GM12878 (cell line): Measurements from ENCODE around the gene TBCD. TPM values are rescaled to one million over a fixed set of nuclear protein-coding genes. Genes with fewer than 3 reads are reported as not detected.

Experiments used
- ATAC-seq: fragments of 200-7000 bp; cut with Tn5 transposase; 3 replicates; pipeline ENCODE4 v1.9.1; 2020; ENCODE audit warnings: mild to moderate bottlenecking, moderate library complexity
- BruUV-seq: library from RNA; stranded (reverse); fragments of 400-500 nt; replicated peaks from 2 replicates; lab custom pipeline; 2021; lab: Mats Ljungman, UMichigan
- CTCF ChIA-PET: fragments of 300-600 bp; sonication (Branson Sonifier 250); formaldehyde crosslinking; extraction: SDS; loops from one replicate; lab custom pipeline; 2021; ENCODE audit warnings: inconsistent platforms; lab: Yijun Ruan, JAX
- POLR2A ChIA-PET: fragments of 350-600 bp; formaldehyde crosslinking; extraction: SDS; loops from one replicate; lab custom pipeline; 2021; ENCODE audit warnings: inconsistent platforms; lab: Charles Lee
- RAD21 ChIA-PET: fragments of 300-600 bp; sonication (Branson Sonifier 250); formaldehyde crosslinking; loops from one replicate; lab custom pipeline; 2023; ENCODE audit warnings: antibody characterized with exemption; ENCODE audit not compliant: unreplicated experiment; lab: Charles Lee
- SMC1A ChIA-PET: fragments of 300-600 bp; sonication (Branson Sonifier 250); formaldehyde crosslinking; loops from one replicate; lab custom pipeline; 2023; ENCODE audit not compliant: unreplicated experiment, uncharacterized antibody; lab: Charles Lee
- DNase-seq: peaks from one replicate; pipeline ENCODE4 v3.0.0-alpha.2; 2011; ENCODE audit warnings: low read depth, low spot score
- FAIRE-seq: peaks from 3 replicates; lab custom pipeline; 2011; peaks lifted over from hg19 to GRCh38; lab: Jason Lieb, UNC
- H2AFZ ChIP-seq: 2 replicates; pipeline ENCODE4 v1.6.0; 2011; ENCODE audit warnings: low read depth, low read length, control low read depth; ENCODE audit not compliant: control insufficient read depth
- H3K27ac ChIP-seq: 2 replicates; pipeline ENCODE4 v1.5.1; 2011; ENCODE audit warnings: control low read depth; ENCODE audit not compliant: control insufficient read depth, insufficient read depth
- H3K27me3 ChIP-seq, 2 experiments: replicated peaks in 1 of 2; 2 replicates each; pipeline versions ENCODE4 v1.6.0 to v1.6.1; 2011; ENCODE audit warnings: low read length in 1 of 2; ENCODE audit not compliant: control insufficient read depth in 2 of 2, insufficient read depth in 2 of 2
- H3K36me3 ChIP-seq, 2 experiments: 2 replicates each; pipeline ENCODE4 v1.5.1; 2011; ENCODE audit warnings: low read length in 1 of 2; ENCODE audit not compliant: control insufficient read depth in 2 of 2, insufficient read depth in 2 of 2
- H3K4me1 ChIP-seq: 2 replicates; pipeline ENCODE4 v1.6.1; 2011; ENCODE audit warnings: mild to moderate bottlenecking, low read length, moderate library complexity, mixed read lengths; ENCODE audit not compliant: control insufficient read depth, insufficient read depth
- H3K4me2 ChIP-seq: 2 replicates; pipeline ENCODE4 v1.6.0; 2011; ENCODE audit warnings: control low read depth; ENCODE audit not compliant: control insufficient read depth, insufficient read depth
- H3K4me3 ChIP-seq: fragments of 200-600 bp; sonication (generic); 2 replicates; pipeline ENCODE4 v1.5.1; 2016
- H3K79me2 ChIP-seq: 2 replicates; pipeline ENCODE4 v1.6.0; 2011; ENCODE audit warnings: low read length; ENCODE audit not compliant: control insufficient read depth, insufficient read depth
- H3K9ac ChIP-seq: 2 replicates; pipeline ENCODE4 v1.8.0; 2011; ENCODE audit warnings: low read length, control low read depth, mixed read lengths; ENCODE audit not compliant: control insufficient read depth, insufficient read depth
- H3K9me3 ChIP-seq: replicated peaks from 3 replicates; pipeline ENCODE4 v1.5.1; 2011; ENCODE audit warnings: mild to moderate bottlenecking, low read length; ENCODE audit not compliant: control insufficient read depth, insufficient read depth
- H4K20me1 ChIP-seq: 2 replicates; pipeline ENCODE4 v1.6.0; 2011; ENCODE audit not compliant: control insufficient read depth, insufficient read depth
- CREM ChIP-seq: IDR thresholded peaks from 2 replicates; pipeline ENCODE4 v1.6.1; 2014; ENCODE audit warnings: antibody characterized with exemption, low read depth
- ESRRA ChIP-seq: IDR thresholded peaks from 2 replicates; pipeline ENCODE4 v1.6.1; 2012; ENCODE audit warnings: mild to moderate bottlenecking, low read length, improper control_type of control experiment
- FOS ChIP-seq: IDR thresholded peaks from 3 replicates; pipeline ENCODE4 v1.6.1; 2011; ENCODE audit warnings: borderline replicate concordance; ENCODE audit not compliant: insufficient read length; ENCODE audit errors: extremely low read depth
- IKZF1 ChIP-seq: fragments of 450-650 bp; conservative IDR thresholded peaks from 2 replicates; pipeline ENCODE4 v1.6.1; 2017; ENCODE audit warnings: antibody characterized with exemption, mild to moderate bottlenecking
- JUNB ChIP-seq: IDR thresholded peaks from 2 replicates; pipeline ENCODE4 v1.6.1; 2016; ENCODE audit warnings: antibody characterized with exemption, mild to moderate bottlenecking
- MEF2A ChIP-seq: IDR thresholded peaks from 2 replicates; pipeline ENCODE4 v1.6.1; 2011; ENCODE audit warnings: low read depth, mild to moderate bottlenecking, low read length, moderate library complexity; ENCODE audit not compliant: insufficient read depth
- NFYB ChIP-seq: IDR thresholded peaks from 2 replicates; pipeline ENCODE4 v1.6.1; 2011; ENCODE audit warnings: low read depth, mild to moderate bottlenecking, low read length, improper control_type of control experiment, moderate library complexity; ENCODE audit not compliant: insufficient read depth
- POLR2AphosphoS5 ChIP-seq: IDR thresholded peaks from 2 replicates; pipeline ENCODE4 v1.6.1; 2011; ENCODE audit warnings: mild to moderate bottlenecking, low read length, inconsistent platforms
- RELA ChIP-seq: fragments of 450-650 bp; IDR thresholded peaks from 2 replicates; pipeline ENCODE4 v1.8.0; 2014; ENCODE audit warnings: borderline replicate concordance; ENCODE audit not compliant: partially characterized antibody
- WRNIP1 ChIP-seq: IDR thresholded peaks from 2 replicates; pipeline ENCODE4 v1.6.1; 2011; ENCODE audit warnings: low read depth, low read length, improper control_type of control experiment, borderline replicate concordance
- WGBS: methylation state at CpG from one replicate; pipeline ENCODE4 v1.1.6; 2016; ENCODE audit warnings: low lambda C conversion rate; ENCODE audit not compliant: insufficient replicate concordance, insufficient coverage; ENCODE audit errors: missing lambda C conversion rate; 5-methylcytosine and 5-hydroxymethylcytosine counted together
- in situ Hi-C: fragments of 300-500 bp; cut with MboI; formaldehyde crosslinking; loops from 9 replicates; pipeline ENCODE4 v1.14.3; 2018; ENCODE audit warnings: mixed read lengths
- intact Hi-C: fragments of 100-400 bp; cut with micrococcal nuclease; formaldehyde crosslinking; loops from one replicate; pipeline ENCODE4 v1.14.2; 2022; ENCODE audit not compliant: unreplicated experiment
- polyA plus RNA-seq, 11 experiments: library from polyadenylated mRNA; depleted of rRNA in 4 of 11; unstranded in 6 of 11; stranded (reverse) in 5 of 11; fragments of >200 nt; fragmentation: Nextera tagmentation in 4 of 11; fragmentation: Illumina TruSeq in 1 of 11; extraction: Ambion mirVana in 4 of 11; extraction: Trizol in 1 of 11; gene quantifications; 1 replicate in 1 of 11; 2 replicates in 10 of 11; pipeline versions ENCODE4 v1.2.1 to v1.2.3, GENCODE V29; 2011 to 2016; ENCODE audit warnings: inconsistent platforms in 2 of 11, missing spikeins in 2 of 11, low read depth in 1 of 11
- total RNA-seq, 4 experiments: library from RNA; depleted of rRNA in 3 of 4; stranded (reverse); fragments of >200 nt in 3 of 4; fragmentation: Illumina TruSeq in 1 of 4; extraction: Trizol in 1 of 4; gene quantifications; 2 replicates each; pipeline versions ENCODE4 v1.2.1 to v1.2.3, GENCODE V29; 2013 to 2021
- TF ChIP-seq, protein P1 (sequence below): fragments of 450-650 bp; IDR thresholded peaks from 2 replicates; pipeline ENCODE4 v1.6.1; 2017; ENCODE audit warnings: mild to moderate bottlenecking, moderate library complexity
- TF ChIP-seq, protein P2 (sequence below): fragments of 450-650 bp; IDR thresholded peaks from 2 replicates; pipeline ENCODE4 v1.6.1; 2018; ENCODE audit warnings: borderline replicate concordance, mild to moderate bottlenecking; ENCODE audit not compliant: partially characterized antibody
- TF ChIP-seq, protein P3 (sequence below): fragments of 450-650 bp; IDR thresholded peaks from 2 replicates; pipeline ENCODE4 v1.6.1; 2016; ENCODE audit warnings: mild to moderate bottlenecking
- TF ChIP-seq, protein P4 (sequence below): IDR thresholded peaks from 2 replicates; pipeline ENCODE4 v1.6.1; 2012; ENCODE audit warnings: low read depth, low read length, improper control_type of control experiment
- TF ChIP-seq, protein P5 (sequence below): IDR thresholded peaks from 2 replicates; pipeline ENCODE4 v1.6.1; 2011; ENCODE audit warnings: low read depth, mild to moderate bottlenecking, low read length, moderate library complexity, borderline replicate concordance; ENCODE audit errors: extremely low read depth

TBCD gene
- total and polyA plus RNA-seq, 10 of the 15 experiments (the other 5 are each of a cell fraction or from before 2014, with no cell fraction given), result 10.3 to 114 (median 52.4) TPM

DNA sequence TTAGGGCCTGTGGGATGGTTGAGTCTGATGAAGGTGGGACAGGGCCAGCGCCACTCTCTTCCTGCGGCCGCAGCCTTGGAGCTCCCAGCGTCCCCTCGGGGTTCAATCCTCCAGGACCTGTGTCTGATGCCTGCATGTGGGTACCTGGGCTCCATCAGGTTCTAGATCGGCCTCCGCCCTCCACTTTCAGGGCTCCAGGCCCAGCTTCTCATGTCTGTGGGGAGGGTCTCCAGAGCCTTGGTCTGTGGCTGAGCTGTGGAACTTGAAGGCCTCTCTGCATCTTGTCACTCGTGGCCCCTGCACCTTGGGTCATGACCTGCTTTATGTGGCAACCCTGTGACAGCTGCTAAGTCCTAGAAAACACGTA is 177.8 kb downstream of the TBCD start:
- H3K27me3 ChIP-seq, result no peaks in the 10 kb centered on the region
- ChIA-PET CTCF (no interaction called here), RAD21 (no interaction called here), POLR2A (no interaction called here), SMC1A (no interaction called here)
- peaks cover 2 to 51% of the 10 kb centered on the region in 2 experiments; a peak in 3 of 4 replicates for H3K36me3 ChIP-seq
- intact Hi-C loops (no loop called here), in situ Hi-C loops (loop anchor here (5.0 kb wide), 1 partner anchor 147 kb away; no protein-coding TSS in a partner anchor)
- H3K4me2 ChIP-seq, result no peak overlapping the region
- no TSS peak for BruUV-seq
- H3K4me3 ChIP-seq, result no peak overlapping the region
- DNase-seq (no peak), FAIRE-seq (no peak), ATAC-seq (no peak)
- H3K79me2 ChIP-seq, result no peaks in the 10 kb centered on the region
- no peaks in the 10 kb centered on the region for H4K20me1 ChIP-seq
- H2AFZ ChIP-seq, result no peak overlapping the region
- 99% methylated on average over 9 of the region's 9 CpGs for WGBS
- H3K9ac ChIP-seq, result no peak overlapping the region
- H3K9me3 ChIP-seq, result no peaks in the 10 kb centered on the region
- no peaks in the 10 kb centered on the region for H3K4me1 ChIP-seq
- no peak overlapping the region for H3K27ac ChIP-seq
- TF ChIP-seq WRNIP1 (no peak), MEF2A (no peak), ESRRA (no peak), FOS (no peak), NFYB (no peak), CREM (no peak), POLR2AphosphoS5 (no peak), JUNB (no peak), IKZF1 (no peak), RELA (no peak)
- TF ChIP-seq, protein P1, sequence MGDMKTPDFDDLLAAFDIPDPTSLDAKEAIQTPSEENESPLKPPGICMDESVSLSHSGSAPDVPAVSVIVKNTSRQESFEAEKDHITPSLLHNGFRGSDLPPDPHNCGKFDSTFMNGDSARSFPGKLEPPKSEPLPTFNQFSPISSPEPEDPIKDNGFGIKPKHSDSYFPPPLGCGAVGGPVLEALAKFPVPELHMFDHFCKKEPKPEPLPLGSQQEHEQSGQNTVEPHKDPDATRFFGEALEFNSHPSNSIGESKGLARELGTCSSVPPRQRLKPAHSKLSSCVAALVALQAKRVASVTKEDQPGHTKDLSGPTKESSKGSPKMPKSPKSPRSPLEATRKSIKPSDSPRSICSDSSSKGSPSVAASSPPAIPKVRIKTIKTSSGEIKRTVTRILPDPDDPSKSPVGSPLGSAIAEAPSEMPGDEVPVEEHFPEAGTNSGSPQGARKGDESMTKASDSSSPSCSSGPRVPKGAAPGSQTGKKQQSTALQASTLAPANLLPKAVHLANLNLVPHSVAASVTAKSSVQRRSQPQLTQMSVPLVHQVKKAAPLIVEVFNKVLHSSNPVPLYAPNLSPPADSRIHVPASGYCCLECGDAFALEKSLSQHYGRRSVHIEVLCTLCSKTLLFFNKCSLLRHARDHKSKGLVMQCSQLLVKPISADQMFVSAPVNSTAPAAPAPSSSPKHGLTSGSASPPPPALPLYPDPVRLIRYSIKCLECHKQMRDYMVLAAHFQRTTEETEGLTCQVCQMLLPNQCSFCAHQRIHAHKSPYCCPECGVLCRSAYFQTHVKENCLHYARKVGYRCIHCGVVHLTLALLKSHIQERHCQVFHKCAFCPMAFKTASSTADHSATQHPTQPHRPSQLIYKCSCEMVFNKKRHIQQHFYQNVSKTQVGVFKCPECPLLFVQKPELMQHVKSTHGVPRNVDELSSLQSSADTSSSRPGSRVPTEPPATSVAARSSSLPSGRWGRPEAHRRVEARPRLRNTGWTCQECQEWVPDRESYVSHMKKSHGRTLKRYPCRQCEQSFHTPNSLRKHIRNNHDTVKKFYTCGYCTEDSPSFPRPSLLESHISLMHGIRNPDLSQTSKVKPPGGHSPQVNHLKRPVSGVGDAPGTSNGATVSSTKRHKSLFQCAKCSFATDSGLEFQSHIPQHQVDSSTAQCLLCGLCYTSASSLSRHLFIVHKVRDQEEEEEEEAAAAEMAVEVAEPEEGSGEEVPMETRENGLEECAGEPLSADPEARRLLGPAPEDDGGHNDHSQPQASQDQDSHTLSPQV, result no peak
- TF ChIP-seq, protein P2, sequence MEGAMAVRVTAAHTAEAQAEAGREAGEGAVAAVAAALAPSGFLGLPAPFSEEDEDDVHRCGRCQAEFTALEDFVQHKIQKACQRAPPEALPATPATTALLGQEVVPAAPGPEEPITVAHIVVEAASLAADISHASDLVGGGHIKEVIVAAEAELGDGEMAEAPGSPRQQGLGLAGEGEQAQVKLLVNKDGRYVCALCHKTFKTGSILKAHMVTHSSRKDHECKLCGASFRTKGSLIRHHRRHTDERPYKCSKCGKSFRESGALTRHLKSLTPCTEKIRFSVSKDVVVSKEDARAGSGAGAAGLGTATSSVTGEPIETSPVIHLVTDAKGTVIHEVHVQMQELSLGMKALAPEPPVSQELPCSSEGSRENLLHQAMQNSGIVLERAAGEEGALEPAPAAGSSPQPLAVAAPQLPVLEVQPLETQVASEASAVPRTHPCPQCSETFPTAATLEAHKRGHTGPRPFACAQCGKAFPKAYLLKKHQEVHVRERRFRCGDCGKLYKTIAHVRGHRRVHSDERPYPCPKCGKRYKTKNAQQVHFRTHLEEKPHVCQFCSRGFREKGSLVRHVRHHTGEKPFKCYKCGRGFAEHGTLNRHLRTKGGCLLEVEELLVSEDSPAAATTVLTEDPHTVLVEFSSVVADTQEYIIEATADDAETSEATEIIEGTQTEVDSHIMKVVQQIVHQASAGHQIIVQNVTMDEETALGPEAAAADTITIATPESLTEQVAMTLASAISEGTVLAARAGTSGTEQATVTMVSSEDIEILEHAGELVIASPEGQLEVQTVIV, result no peak
- TF ChIP-seq, protein P3, sequence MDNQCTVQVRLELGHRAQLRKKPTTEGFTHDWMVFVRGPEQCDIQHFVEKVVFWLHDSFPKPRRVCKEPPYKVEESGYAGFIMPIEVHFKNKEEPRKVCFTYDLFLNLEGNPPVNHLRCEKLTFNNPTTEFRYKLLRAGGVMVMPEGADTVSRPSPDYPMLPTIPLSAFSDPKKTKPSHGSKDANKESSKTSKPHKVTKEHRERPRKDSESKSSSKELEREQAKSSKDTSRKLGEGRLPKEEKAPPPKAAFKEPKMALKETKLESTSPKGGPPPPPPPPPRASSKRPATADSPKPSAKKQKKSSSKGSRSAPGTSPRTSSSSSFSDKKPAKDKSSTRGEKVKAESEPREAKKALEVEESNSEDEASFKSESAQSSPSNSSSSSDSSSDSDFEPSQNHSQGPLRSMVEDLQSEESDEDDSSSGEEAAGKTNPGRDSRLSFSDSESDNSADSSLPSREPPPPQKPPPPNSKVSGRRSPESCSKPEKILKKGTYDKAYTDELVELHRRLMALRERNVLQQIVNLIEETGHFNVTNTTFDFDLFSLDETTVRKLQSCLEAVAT, result no peak
- TF ChIP-seq, protein P4, sequence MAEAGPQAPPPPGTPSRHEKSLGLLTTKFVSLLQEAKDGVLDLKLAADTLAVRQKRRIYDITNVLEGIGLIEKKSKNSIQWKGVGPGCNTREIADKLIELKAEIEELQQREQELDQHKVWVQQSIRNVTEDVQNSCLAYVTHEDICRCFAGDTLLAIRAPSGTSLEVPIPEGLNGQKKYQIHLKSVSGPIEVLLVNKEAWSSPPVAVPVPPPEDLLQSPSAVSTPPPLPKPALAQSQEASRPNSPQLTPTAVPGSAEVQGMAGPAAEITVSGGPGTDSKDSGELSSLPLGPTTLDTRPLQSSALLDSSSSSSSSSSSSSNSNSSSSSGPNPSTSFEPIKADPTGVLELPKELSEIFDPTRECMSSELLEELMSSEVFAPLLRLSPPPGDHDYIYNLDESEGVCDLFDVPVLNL, result no peak
- TF ChIP-seq, protein P5, sequence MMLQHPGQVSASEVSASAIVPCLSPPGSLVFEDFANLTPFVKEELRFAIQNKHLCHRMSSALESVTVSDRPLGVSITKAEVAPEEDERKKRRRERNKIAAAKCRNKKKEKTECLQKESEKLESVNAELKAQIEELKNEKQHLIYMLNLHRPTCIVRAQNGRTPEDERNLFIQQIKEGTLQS, result no peak
